ENCODE data around the gene BMP8B.

Gene BMP8B

DNA sequence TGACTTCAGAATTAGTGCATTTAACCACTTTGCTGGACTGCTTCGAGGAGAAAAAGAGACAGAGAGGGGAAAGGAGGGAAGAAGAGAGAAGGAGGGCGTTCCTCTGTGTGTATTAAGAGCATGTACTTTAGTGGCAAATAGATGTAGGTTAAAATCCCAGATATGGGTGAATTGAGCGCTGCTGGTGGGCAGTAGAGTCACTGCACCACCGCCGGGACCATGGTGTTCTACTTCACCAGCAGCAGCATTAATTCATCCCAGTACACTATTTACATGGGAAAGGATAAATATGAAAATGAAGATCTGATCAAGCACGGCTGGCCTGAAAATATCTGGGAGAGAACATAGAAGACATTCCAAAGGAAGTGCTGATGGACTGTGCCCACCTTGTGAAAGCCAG is 70.9 kb downstream of the BMP8B start:
- no peak for DNase-seq

GRCh38 chr1:39713557-39713956 is 75.1 kb downstream of the BMP8B start:
- no peak for DNase-seq

- no peak for DNase-seq
These were observed 76.7 kb downstream of the BMP8B start for GRCh38 chr1:39711966-39712340.

GRCh38 chr1:39711104-39711965 is 77.3 kb downstream of the BMP8B start:
- DNase-seq, result no peak

DNA sequence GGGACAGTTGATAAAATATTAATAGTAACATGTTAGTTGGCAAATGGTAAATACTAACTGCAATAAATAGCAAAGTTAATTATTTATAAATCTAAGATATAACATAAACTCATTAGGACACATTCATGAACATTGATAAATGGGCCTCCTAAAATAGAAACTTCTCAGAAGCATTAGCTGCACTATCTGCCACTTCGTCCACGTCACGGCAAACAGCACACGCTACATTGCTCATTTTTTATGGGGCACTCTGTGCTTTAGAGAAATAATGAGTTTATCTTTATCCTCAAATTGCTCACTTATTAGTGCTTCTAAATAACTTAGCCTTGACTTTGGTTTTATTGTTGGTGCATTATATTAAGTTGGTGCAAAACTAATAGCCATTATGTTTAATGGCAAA is 81.2 kb downstream of the BMP8B start:
- no peak for DNase-seq
